ENCODE measurements around the gene ASTN2. TPM values are rescaled to one million over a fixed set of nuclear protein-coding genes. Genes with fewer than 3 reads are reported as not detected.

The ASTN2 gene, protein sequence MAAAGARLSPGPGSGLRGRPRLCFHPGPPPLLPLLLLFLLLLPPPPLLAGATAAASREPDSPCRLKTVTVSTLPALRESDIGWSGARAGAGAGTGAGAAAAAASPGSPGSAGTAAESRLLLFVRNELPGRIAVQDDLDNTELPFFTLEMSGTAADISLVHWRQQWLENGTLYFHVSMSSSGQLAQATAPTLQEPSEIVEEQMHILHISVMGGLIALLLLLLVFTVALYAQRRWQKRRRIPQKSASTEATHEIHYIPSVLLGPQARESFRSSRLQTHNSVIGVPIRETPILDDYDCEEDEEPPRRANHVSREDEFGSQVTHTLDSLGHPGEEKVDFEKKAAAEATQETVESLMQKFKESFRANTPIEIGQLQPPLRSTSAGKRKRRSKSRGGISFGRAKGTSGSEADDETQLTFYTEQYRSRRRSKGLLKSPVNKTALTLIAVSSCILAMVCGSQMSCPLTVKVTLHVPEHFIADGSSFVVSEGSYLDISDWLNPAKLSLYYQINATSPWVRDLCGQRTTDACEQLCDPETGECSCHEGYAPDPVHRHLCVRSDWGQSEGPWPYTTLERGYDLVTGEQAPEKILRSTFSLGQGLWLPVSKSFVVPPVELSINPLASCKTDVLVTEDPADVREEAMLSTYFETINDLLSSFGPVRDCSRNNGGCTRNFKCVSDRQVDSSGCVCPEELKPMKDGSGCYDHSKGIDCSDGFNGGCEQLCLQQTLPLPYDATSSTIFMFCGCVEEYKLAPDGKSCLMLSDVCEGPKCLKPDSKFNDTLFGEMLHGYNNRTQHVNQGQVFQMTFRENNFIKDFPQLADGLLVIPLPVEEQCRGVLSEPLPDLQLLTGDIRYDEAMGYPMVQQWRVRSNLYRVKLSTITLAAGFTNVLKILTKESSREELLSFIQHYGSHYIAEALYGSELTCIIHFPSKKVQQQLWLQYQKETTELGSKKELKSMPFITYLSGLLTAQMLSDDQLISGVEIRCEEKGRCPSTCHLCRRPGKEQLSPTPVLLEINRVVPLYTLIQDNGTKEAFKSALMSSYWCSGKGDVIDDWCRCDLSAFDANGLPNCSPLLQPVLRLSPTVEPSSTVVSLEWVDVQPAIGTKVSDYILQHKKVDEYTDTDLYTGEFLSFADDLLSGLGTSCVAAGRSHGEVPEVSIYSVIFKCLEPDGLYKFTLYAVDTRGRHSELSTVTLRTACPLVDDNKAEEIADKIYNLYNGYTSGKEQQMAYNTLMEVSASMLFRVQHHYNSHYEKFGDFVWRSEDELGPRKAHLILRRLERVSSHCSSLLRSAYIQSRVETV (N-terminal part only)
- polyA plus RNA-seq (6.8 and 7.3 TPM in 2 replicates), polyA minus RNA-seq (23.6 and 25.8 TPM in 2 replicates)

DNA sequence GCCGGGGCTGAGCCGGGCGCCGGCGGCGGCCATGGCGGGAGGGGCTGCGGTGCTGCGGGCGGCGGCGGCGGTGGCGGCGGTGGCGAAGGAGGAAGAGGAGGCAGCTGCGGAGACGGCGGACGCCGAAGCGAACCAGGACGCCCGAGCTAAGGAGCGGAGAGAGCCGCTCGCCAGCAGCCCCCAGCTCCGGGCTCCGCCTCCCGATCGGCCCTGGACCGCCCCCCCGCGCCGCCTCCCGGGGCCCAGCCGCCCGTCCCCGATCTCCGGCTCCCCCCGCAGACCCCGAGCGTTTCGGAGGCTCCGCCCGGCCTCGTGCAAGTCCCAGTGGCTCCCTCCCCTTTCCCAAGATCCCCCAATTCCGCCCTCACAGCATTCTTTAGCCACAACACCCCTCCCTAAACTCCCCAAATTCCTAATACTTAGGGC lies at the start of gene ASTN2:
Gene ASTN2 (minus strand): TSS at position 152 of the 426 bp plus-strand sequence. CDS start 119 bp downstream, at position 33.
- peak within 1 kb of the TSS; percentile 25 for H2AFZ ChIP-seq (ENCODE audit: low read depth, low read length)
- TF ChIP-seq CTCF (IDR thresholded peaks at IDR 0.05; ENCODE audit: poor library complexity, severe bottlenecking) (no peak), EZH2 (IDR thresholded peaks at IDR 0.05; ENCODE audit: borderline replicate concordance, insufficient read depth, low read length, poor library complexity, severe bottlenecking) (no peak), MXI1 (conservative IDR thresholded peaks at IDR 0.05; ENCODE audit: poor library complexity, severe bottlenecking) (no peak), EP300 (conservative IDR thresholded peaks at IDR 0.05; ENCODE audit: poor library complexity, severe bottlenecking) (no peak), POLR2AphosphoS5 (IDR thresholded peaks at IDR 0.05) (no peak), TAF1 (IDR thresholded peaks at IDR 0.05; ENCODE audit: low read depth) (no peak), SMC3 (conservative IDR thresholded peaks at IDR 0.05; ENCODE audit: poor library complexity) (no peak), RAD21 (conservative IDR thresholded peaks at IDR 0.05) (no peak)
- TF ChIP-seq, protein P1, sequence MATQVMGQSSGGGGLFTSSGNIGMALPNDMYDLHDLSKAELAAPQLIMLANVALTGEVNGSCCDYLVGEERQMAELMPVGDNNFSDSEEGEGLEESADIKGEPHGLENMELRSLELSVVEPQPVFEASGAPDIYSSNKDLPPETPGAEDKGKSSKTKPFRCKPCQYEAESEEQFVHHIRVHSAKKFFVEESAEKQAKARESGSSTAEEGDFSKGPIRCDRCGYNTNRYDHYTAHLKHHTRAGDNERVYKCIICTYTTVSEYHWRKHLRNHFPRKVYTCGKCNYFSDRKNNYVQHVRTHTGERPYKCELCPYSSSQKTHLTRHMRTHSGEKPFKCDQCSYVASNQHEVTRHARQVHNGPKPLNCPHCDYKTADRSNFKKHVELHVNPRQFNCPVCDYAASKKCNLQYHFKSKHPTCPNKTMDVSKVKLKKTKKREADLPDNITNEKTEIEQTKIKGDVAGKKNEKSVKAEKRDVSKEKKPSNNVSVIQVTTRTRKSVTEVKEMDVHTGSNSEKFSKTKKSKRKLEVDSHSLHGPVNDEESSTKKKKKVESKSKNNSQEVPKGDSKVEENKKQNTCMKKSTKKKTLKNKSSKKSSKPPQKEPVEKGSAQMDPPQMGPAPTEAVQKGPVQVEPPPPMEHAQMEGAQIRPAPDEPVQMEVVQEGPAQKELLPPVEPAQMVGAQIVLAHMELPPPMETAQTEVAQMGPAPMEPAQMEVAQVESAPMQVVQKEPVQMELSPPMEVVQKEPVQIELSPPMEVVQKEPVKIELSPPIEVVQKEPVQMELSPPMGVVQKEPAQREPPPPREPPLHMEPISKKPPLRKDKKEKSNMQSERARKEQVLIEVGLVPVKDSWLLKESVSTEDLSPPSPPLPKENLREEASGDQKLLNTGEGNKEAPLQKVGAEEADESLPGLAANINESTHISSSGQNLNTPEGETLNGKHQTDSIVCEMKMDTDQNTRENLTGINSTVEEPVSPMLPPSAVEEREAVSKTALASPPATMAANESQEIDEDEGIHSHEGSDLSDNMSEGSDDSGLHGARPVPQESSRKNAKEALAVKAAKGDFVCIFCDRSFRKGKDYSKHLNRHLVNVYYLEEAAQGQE (IDR thresholded peaks at IDR 0.05; ENCODE audit: borderline replicate concordance) = no peak
- H3K27ac ChIP-seq (ENCODE audit: low read length) = no peak within 1 kb of the TSS
- no peaks in the 10 kb centered on the region for H3K9me2 ChIP-seq (ENCODE audit: insufficient read depth, low read length)
- H3K36me3 ChIP-seq (ENCODE audit: insufficient read depth, low read length) = no peaks in the 10 kb centered on the region
- peak within 1 kb of the TSS; percentile 89 for H3K4me3 ChIP-seq (ENCODE audit: low read length)
- no peaks in the 10 kb centered on the region for H4K20me1 ChIP-seq (ENCODE audit: insufficient read depth)
- H3K9ac ChIP-seq (ENCODE audit: low read length) = peak within 1 kb of the TSS; percentile 71
- H3F3A ChIP-seq (ENCODE audit: insufficient read depth, low read length, poor library complexity, severe bottlenecking) = peaks cover 5% of the 10 kb centered on the region
- H3K9me3 ChIP-seq (ENCODE audit: low read length) = no peaks in the 10 kb centered on the region
- no peaks in the 10 kb centered on the region for H3K79me2 ChIP-seq (replicated peaks; ENCODE audit: insufficient read depth, low read length)
- H3K4me2 ChIP-seq (ENCODE audit: low read length) = peak within 1 kb of the TSS; percentile 81
- peaks cover 31% of the 10 kb centered on the region for H3K27me3 ChIP-seq (ENCODE audit: insufficient read depth, low read depth, low read length)
